GM04503 (cell line): Measurements from ENCODE around the gene GTF2A1.

Experiments used
- DNase-seq: peaks from one replicate; pipeline ENCODE4 v3.0.0-alpha.2; 2012; ENCODE audit warnings: low read depth

Gene GTF2A1

GRCh38 chr14:81177225-81177624 lies 43.5 kb downstream of the GTF2A1 start:
- DNase-seq = no peak

DNA sequence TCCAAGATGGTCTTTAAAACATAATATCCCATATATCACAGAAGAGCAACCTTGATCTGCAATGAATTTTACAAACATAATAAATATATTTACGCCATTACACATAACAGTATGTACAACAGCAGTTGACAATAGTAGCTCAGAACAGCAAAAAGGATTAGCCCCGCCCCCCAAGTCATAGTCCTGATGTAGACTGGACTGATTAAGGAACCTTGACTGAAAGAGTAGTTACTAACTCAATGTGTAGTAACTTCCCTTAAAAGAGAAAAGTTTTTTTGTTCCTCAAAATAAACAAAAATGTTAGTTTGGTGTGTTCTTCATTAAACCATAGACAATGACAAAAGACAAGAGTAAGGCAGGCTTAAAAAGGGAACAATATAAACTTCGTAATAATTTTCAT lies 44.5 kb downstream of the GTF2A1 start:
- DNase-seq = no peak

DNA sequence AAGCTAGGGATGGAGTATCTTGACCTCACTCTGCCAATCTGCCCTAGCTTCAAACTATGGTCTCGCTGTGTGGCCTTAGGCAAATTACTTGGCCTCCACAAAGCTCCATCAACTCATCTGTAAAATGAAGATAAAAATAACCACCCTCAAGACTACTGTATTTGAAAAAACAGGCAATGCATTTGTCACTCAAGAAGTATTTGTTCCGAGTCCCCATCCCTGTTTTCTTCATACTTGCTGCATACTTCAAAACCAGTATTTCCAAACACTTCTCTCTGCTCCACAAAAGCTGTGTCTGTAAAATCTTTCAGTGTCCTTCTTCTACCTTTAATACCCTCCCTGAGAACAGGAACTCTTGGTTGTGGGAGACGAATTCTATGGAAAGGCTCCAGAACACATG lies 47.9 kb downstream of the GTF2A1 start:
- DNase-seq = peak; percentile 25

DNA sequence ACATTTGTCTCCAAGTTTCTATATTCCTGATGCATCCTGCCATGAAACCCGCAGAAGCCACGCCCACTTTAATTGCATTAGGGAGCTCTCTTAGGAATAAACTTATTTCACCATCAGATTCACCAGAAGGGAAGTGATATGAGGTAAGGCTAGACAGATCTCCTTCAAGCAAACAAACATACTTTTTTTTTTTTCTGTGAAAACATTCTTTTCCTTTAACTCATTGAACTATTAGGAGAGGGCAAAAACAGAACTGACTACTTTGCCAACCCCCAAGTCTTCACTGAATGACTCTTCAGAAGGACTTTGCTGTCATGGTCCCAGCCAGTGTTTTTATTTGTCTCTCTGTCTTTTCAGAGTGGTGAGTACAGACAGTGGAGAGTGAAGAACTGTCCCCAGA lies 48.4 kb downstream of the GTF2A1 start:
- DNase-seq = peak; percentile 22

GRCh38 chr14:81170829-81171195 lies 49.9 kb downstream of the GTF2A1 start:
- DNase-seq = no peak

DNA sequence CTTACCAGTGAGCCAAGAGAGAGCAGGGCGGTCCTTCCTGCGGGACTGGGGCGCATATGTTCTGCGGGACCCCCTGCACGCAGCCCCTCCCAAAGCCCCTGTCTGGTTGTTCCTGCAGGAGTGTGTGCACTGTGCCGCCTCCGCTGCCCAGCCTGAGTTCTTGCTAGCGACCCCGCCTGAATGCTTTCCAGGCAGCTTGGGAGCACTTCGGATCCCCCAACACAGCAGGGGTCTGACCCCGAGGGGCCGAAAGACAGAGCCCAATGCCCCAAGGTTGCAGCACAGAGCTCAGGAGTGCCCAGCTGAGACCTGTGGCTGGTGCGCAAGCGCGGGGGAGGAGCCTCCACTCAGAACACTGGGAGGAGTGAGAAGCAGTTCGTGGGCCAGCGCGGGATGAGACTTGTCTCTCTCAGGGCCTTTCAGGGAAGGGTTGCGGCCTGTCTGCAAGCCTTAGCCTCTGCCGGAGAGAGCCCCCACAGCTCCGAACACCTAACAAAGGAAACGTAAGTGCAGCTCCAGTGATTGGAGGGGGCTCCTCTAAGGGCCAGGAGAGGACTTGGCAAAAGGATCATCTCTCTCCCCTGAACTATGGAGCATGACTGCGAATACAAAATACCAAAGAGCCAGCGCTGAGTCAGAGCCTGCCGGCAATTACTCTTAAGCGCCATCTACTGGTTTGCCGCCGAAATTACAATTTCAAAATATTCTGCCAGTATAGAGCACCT lies 50.5 kb downstream of the GTF2A1 start:
- DNase-seq = peak; percentile 62

GRCh38 chr14:81169711-81170103 lies 51.1 kb downstream of the GTF2A1 start:
- DNase-seq = no peak

DNA sequence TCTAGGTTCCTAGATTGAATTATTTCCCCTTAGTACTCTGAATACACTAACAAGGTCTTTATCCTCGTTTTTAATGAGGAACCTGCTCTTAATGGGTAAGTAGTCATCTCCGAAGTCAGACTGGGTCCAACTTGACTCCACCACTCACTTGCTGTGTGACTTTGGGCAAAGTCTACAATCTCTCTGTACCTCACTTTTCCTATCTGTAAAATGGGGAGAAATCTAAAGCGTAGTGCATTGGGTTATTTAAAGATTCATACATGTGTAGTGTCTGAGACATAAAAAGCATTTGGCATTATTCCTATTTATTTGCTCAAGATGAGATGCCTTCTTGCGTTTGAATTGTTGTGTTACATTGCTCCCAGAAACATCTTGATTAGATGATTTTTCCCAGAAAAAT lies 51.5 kb downstream of the GTF2A1 start:
- DNase-seq = no peak

- no peak for DNase-seq
Observed at GRCh38 chr14:81166121-81166520, 54.6 kb downstream of the GTF2A1 start.

DNA sequence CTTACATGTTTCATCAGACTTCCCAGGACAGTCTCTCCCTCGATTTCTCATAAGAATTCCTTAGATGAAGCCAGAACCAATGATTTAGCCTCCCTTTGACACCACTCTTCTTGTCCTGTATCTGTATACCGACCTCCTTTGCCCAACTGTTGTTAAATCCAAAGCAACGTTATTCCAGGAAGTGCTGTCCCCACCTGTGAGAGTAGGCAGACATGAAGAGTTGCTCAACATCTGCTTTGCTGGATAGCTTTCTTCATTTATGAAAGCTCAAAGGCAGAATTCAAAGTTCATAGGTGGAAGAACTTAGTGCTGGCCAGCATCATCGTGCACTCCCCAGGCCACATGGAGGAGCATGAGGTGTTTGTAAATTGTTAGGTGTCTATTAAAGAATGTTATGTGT lies 55.6 kb downstream of the GTF2A1 start:
- no peak for DNase-seq

- DNase-seq = peak; percentile 21
Observed at GRCh38 chr14:81164167-81164774, 56.5 kb downstream of the GTF2A1 start.

GRCh38 chr14:81162941-81163340 lies 57.8 kb downstream of the GTF2A1 start:
- DNase-seq = no peak

GRCh38 chr14:81161749-81162148 lies 59.0 kb downstream of the GTF2A1 start:
- DNase-seq = no peak

- DNase-seq = no peak
Observed at GRCh38 chr14:81161088-81161487, 59.7 kb downstream of the GTF2A1 start.

DNA sequence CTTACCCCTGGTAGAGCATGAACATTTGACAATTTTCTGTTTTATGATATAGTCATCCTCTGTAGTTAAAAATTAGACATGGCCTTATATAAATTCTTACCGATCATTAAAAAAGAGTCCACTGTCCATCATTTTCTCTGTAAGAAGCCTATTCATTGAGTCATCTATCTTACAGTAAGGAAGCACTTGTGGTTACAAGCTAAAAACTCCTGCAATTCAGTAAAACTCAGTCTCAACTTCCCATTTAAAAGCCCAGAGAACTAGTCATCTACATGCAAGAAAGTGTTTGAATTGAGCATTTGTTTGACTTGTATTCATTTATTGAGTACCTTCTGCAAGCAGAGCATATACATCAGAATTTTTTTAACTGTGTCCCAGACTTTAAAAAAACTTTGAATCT lies 63.3 kb downstream of the GTF2A1 start:
- DNase-seq = no peak

DNA sequence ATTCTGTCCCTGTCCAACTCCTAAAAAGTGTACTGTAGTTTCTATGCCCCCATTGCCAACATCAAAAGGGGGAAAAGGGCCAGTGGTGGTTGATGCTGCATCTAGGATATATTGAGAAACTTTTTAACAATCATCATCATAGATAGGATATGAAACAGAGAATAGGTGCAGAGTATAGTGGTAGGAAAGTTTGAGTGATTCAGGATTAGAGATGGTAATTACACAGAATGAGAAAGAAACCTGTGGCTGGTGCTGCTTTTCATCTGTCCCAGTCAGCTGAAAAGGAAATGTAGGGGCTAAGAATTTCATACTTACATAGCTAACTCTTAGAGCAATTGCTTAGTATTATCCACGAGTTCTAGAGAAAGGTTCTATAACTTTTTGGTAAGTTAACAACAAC lies 67.6 kb downstream of the GTF2A1 start:
- no peak for DNase-seq

DNA sequence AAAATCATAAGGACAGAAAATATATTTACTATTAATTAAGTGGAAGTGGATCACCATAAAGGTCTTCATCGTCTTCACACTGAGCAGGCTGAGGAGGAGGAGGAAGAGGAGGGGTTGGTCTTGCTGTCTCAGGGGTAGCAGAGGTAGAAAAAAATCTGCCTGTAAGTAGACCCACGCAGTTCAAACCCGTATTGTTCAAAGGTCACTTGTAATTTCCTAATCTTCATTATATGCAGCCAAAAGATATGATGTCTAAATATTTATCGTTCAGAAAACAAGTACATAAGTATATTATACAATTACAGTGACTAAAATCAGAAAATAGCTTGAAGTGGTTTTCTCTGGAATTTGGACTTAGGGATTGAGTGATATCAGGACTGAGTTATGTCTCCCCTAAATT lies 72.1 kb downstream of the GTF2A1 start:
- DNase-seq = no peak

GRCh38 chr14:81147140-81147897 lies 73.4 kb downstream of the GTF2A1 start:
- DNase-seq = no peak

DNA sequence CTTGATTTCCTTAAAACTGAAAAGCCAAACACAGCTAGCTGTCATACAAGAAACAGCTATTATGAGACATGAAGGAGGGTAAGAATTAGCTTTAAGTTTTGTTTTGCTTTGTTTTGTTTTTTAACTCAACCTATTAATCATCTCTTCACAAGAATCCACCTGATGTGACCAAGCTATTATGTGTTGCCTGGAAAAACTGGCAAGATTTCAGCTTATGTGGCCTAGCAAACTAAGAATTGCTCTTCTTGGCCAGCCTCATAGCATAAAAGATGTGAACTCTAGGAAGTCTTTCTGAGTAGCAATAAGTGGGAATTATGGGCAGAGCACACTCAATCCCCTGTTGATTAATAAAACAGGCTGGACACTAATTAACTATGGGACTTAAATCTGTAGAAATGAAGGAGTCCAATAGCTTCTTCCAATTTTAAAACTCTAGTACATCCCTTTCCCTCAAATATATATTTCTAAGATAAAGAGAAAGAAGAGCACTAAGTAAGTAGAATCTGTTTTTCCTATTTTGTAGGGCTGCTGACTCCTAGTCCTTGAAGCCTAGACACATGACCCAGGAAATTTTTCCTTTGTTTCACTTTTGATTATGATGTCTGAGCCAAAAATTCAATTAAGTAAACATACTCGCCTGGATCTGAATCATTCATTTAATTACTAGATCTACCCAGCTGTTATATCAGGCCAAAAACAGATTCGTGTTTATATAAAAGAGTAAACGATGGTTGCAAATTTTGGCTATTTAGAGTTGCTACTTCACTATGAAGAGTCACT lies 75.7 kb downstream of the GTF2A1 start:
- no peak for DNase-seq

DNA sequence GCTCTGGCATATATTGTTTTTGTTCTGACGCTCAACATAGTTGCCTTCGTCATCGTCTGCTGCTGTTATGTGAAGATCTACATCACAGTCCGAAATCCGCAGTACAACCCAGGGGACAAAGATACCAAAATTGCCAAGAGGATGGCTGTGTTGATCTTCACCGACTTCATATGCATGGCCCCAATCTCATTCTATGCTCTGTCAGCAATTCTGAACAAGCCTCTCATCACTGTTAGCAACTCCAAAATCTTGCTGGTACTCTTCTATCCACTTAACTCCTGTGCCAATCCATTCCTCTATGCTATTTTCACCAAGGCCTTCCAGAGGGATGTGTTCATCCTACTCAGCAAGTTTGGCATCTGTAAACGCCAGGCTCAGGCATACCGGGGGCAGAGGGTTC lies 77.0 kb downstream of the GTF2A1 start:
- no peak for DNase-seq

- no peak for DNase-seq
Observed at GRCh38 chr14:81141426-81141825, 79.3 kb downstream of the GTF2A1 start.

- DNase-seq = no peak
Observed at GRCh38 chr14:81138429-81138828, 82.3 kb downstream of the GTF2A1 start.

DNA sequence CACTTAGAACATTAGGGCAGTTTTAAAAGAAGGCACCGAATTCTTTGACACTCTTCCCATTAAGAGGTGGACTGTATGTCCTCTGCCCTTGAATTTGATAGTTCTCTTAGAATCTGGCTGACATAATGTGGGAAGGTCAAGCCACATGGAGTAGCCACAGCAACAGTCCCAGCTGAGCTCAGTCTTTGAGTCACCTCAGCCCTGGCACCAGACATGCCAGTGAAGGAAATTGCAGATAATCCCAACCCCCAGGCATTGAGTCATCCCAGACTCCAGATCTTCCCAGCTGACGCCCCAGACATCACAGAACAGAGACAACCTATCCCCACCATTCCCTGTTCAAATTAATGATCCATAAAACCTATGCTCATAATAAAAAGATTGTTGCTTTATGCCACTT lies 83.4 kb downstream of the GTF2A1 start:
- peak; percentile 61 for DNase-seq
